Measurements from ENCODE around the gene DOCK2. TPM values are rescaled to one million over a fixed set of nuclear protein-coding genes. Genes with fewer than 3 reads are reported as not detected.

DOCK2 gene
- total RNA-seq, 1 donor from 2014 or later = 1.2 TPM

DNA sequence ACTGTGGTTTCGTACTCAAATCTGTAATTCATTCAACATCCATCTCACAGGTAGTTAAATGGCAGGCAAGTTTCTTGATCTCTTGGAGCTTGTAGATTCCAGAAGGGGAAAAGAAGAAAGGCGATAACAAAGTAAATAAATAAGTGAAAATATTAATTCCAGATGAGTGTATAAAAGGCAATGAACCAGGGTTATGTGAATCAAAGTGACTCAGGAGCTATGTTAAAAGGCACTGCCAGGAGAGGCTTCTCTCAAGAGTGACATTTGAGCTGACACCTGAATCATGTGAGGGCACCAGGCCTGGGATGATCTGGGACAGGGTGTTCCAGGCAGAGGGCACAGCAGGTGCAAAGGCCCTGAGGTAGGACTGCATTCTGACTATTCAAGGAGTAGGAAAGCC is 45.0 kb downstream of the DOCK2 start:
- DNase-seq (ENCODE audit: extremely low read depth, low read depth, low spot score) = no peak

DNA sequence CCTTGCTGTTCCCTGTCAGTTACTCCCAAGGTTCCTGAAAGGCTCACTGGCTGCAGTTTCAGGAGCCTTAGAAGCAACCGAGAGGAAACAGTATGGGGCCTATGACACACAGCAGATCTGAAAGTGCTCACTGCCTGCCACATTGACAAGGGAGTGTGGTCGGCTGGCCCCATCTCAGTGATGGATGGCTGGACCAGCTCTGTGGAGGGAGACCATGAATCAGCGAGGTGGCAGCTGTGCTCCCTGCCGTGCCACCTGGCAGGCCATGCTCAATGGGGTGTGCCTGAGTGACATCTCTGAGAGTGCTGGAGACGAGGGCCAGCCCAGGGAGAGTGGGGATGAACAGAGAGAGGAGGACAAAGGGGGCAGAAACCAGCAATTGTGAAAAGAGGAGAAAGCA is 49.1 kb downstream of the DOCK2 start:
- DNase-seq (ENCODE audit: extremely low read depth, low read depth, low spot score) = no peak

- peak; percentile 61 for DNase-seq (ENCODE audit: extremely low read depth, low read depth, low spot score)
Measured at GRCh38 chr5:169688106-169688505, 51.0 kb downstream of the DOCK2 start.

DNA sequence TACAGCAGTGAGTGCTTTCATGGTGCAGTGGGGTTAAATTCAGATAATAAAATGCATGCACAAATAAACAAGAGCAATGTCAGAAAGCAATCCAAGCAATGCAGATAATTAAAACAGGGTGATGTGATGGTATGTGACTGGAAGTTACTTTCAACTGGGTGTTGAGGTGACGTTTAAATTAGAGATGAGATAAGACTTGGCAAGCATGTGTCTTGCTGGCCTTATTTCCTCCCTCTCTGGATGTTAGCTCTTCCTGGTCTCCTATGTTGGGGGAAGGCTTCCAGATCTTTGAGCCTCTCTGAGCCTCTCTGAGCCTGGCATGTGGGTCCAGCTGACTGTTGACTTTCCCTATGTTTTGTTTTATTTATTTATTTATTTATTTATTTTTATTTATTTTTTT is 54.4 kb downstream of the DOCK2 start:
- no peak for DNase-seq (ENCODE audit: extremely low read depth, low read depth, low spot score)

DNA sequence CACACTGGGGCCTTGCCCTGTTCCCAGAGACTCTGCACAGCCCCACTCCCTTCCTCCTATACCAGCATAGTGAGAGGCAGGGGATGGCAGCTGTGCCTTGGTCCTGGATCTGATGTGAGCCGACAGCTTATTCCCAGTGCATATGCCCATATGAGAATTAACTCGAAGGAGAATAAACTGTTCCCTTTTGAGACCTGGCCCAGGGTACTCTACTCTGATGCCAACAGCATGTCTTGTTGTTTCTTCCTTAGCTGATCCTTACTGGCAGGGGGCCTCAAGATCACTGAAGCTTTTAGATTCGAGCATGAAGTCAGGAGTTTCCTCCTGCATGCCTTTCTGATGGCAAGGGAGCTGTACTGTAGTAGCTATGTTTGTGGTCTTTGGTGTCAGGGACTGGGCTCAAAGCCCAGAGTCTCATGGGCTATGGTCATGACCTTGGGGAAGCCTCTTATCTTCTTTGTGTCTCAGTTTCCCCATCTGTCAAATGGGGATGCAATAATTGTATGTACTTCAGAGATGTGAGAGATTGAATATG is 57.1 kb downstream of the DOCK2 start:
- no peak for DNase-seq (ENCODE audit: extremely low read depth, low read depth, low spot score)

GRCh38 chr5:169695025-169695625 is 58.0 kb downstream of the DOCK2 start:
- DNase-seq (ENCODE audit: extremely low read depth, low read depth, low spot score) = no peak

DNA sequence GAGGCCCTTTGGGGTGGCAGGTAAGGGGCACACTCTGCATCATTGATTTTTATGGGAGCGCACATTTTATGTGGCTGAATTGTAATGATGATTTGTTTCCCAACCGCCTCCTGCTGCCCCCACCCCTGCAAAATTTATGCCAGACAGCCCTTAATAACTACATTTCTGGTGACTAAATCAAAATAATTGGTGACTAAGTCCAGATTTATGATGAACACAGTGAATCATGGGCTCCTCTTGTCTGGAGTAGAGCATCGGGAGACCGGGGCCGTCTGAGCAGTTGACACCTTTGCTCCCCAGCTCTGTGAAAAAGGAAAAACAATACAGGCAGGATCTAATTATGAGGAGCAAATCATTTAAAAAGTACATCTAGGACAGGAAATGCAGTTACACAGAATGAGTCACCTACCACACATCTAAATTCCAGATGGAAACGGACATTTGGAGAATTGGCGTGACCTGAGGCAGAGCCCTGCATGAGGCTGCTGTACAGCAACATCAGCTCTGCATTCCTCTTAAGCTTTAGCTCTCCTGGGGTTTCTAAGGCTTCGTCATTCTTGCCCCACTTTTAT is 58.9 kb downstream of the DOCK2 start:
- peak; percentile 78 for DNase-seq (ENCODE audit: extremely low read depth, low read depth, low spot score)

GRCh38 chr5:169696621-169697510 is 59.8 kb downstream of the DOCK2 start:
- no peak for DNase-seq (ENCODE audit: extremely low read depth, low read depth, low spot score)

- DNase-seq (ENCODE audit: extremely low read depth, low read depth, low spot score) = no peak
Measured at GRCh38 chr5:169697511-169697890, 60.4 kb downstream of the DOCK2 start.

DNA sequence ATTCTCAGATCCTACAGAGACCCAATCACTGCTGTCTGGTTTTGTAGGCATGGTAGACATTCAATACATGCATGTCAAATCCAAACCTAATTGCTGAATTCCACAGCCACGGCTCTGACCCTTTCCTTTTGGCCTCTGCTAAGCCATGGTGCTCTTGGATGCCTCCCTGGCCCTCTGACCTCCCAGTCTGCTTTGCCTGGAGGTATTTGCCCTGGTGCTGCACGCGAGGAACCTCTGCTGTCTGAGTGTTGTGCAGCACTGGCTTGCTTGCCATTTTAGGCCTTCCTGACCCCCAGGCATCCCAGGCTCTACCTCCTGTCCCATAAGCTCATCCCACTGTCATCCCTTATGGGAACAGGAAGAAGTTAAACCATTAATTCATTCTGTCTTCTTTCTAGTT is 60.9 kb downstream of the DOCK2 start:
- no peak for DNase-seq (ENCODE audit: extremely low read depth, low read depth, low spot score)

DNA sequence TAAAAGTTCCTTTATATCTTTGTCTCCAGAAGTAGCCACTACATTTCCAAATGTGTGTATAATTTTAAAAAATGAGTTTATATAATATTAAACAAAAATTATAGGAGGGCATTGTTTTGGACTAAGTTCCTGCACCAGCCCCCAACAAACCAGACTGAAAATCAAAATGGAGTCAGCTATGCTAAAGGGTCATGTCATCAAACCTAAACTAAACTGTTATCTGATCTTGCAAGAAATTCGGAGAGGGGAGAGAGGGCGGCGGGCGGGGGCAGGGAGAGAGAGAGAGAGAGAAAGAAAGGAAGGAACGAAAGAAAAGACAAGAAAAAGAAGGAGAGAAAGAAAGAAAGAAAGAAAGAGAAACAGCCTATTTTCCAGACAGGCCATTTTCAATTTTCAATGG is 63.5 kb downstream of the DOCK2 start:
- DNase-seq (ENCODE audit: extremely low read depth, low read depth, low spot score) = no peak

DNA sequence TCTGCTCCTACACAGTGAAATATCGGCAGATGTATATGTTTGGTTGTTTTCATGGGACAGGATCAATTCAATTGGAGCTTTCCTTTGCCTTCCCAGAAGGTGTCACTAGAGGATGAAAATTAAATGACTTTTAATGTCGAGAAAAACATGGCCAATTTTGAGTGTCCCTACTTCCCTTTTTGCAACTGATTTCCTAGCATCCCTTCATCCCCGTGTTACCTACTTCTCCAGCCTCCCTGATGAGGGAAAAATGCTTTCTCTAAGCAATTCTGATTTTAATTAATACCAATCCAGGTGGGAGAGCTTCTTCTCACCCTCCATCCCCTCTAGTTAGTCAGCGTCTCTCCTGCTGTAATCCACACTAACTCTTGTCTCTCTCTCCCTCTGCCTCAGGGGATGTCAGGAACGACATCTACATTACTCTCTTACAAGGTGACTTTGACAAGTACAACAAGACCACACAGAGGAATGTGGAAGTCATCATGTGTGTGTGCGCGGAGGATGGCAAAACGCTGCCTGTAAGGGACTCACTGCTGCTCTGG is 64.9 kb downstream of the DOCK2 start:
- DNase-seq (ENCODE audit: extremely low read depth, low read depth, low spot score) = no peak

DNA sequence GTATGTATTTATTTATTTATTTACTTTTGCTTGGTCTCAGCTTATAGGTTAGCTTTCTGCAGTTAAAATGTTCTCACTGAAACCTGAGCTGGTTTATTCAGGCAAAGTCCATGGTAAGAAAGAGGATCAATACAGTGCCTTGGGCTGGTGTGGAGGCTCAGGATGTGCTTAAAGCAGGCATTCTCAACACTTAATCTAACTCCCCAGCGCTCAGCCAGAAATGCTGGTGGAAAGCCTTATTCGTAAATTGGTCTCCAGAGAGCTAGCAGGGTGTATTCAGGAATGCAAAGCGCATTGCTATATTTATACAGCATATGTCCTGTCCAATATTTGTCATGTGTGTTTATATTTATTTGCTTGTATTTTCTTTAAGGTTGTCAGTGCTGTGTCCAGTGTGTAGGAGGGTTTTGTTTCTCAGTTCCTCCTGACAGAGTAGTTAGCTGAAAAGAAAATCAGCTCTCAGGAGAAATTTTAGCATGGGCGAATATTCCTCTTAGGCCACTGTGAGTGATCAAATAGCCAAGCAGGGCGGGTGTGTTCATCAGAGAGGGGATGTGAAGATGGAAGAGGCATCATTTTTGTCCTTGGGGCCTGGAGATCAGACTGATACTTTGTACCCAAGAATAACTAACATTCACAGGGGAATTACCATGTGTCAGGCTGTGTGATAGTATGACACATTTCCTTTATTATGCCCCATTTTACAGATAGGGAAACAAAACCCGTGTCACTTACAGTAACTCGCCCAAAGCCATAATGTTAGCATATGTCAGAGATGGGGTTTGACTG is 65.8 kb downstream of the DOCK2 start:
- no peak for DNase-seq (ENCODE audit: extremely low read depth, low read depth, low spot score)

DNA sequence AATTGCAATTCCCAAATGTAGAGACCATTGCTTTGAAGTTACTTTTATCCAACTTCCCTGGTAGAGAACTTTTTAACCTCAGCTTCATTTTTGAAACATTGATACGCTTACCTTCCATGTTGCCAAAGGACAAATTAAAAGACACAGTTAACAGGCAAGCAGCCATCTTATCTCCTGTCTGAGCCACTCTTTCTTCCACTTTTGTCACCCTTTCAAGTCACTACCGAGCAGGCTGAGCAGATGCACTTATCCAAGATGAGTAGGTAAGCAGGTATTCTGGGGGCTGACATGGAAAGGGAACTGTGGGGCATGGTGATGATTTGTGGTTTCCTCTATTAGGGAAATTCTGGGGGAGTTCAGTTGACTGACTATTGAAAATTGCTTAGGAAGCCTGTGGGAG is 66.7 kb downstream of the DOCK2 start:
- DNase-seq (ENCODE audit: extremely low read depth, low read depth, low spot score) = no peak

DNA sequence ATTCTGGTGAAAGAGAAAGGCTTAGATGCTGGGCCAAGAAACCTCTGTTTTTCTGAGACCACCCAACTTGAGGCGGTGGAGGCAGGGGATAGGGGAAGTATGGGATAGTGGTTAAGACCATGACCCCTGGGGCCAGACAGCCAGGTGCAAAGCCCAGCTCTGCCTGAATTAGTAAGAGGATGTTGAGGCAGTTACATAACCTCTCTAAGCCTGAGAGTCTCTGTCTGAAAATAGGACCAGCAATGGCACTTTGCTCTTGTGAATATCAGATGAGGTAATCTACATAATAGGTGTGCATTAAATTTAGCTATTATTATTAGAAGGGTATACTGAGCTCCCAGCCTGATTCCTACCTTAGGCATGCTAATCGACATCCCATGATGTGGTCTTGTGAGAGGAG is 68.2 kb downstream of the DOCK2 start:
- DNase-seq (ENCODE audit: extremely low read depth, low read depth, low spot score) = no peak

GRCh38 chr5:169706071-169706470 is 69.0 kb downstream of the DOCK2 start:
- no peak for DNase-seq (ENCODE audit: extremely low read depth, low read depth, low spot score)

- DNase-seq (ENCODE audit: extremely low read depth, low read depth, low spot score) = no peak
Measured at GRCh38 chr5:169706758-169707450, 69.8 kb downstream of the DOCK2 start.

- no peak for DNase-seq (ENCODE audit: extremely low read depth, low read depth, low spot score)
Measured at GRCh38 chr5:169707686-169708085, 70.6 kb downstream of the DOCK2 start.

GRCh38 chr5:169710675-169711074 is 73.6 kb downstream of the DOCK2 start:
- no peak for DNase-seq (ENCODE audit: extremely low read depth, low read depth, low spot score)

GRCh38 chr5:169711551-169712225 is 74.6 kb downstream of the DOCK2 start:
- no peak for DNase-seq (ENCODE audit: extremely low read depth, low read depth, low spot score)

All from glomerular endothelial cell (primary cell).